K562 (cell line): Measurements from ENCODE around the gene STUB1. TPM values are rescaled to one million over a fixed set of nuclear protein-coding genes. Genes with fewer than 3 reads are reported as not detected.

ENCODE experiments used
- FOXP1 ChIP-seq: sonication (generic); formaldehyde crosslinking; IDR thresholded peaks from 2 replicates; pipeline ENCODE4 v1.8.0; 2022; ENCODE audit warnings: mild to moderate bottlenecking, missing genetic modification reagents
- MIER1 ChIP-seq: fragments of 450-650 bp; IDR thresholded peaks from 2 replicates; pipeline ENCODE4 v1.6.1; 2016; ENCODE audit warnings: antibody characterized with exemption, mild to moderate bottlenecking, low read depth
- RB1 ChIP-seq: fragments of 450-650 bp; IDR thresholded peaks from 2 replicates; pipeline ENCODE4 v1.6.1; 2017; ENCODE audit warnings: low read depth, mild to moderate bottlenecking
- SIN3A ChIP-seq, 2 experiments: fragments of 150-350 bp in 1 of 2; IDR thresholded peaks; 2 replicates each; pipeline ENCODE4 v1.6.1; 2011 to 2016; ENCODE audit warnings: borderline replicate concordance in 2 of 2, low read depth in 2 of 2, low read length in 2 of 2, mild to moderate bottlenecking in 2 of 2, moderate library complexity in 2 of 2; ENCODE audit not compliant: control insufficient read depth in 1 of 2
- TAF1 ChIP-seq: IDR thresholded peaks from 2 replicates; pipeline ENCODE4 v1.6.1; 2011; ENCODE audit warnings: mild to moderate bottlenecking, low read length, moderate library complexity; ENCODE audit not compliant: insufficient read depth, control insufficient read depth, severe bottlenecking; ENCODE audit errors: extremely low read depth
- TAL1 ChIP-seq: fragments of 450-650 bp; IDR thresholded peaks from 2 replicates; pipeline ENCODE4 v1.6.1; 2016; ENCODE audit warnings: mild to moderate bottlenecking
- TEAD1 ChIP-seq, 2 experiments: fragments of 450-650 bp in 1 of 2; sonication (generic) in 1 of 2; formaldehyde crosslinking; IDR thresholded peaks; 2 replicates each; pipeline versions ENCODE4 v1.4.0 to v1.8.0; 2020 to 2022; ENCODE audit warnings: mild to moderate bottlenecking in 2 of 2, missing genetic modification reagents in 1 of 2
- ZBTB7A ChIP-seq: IDR thresholded peaks from 2 replicates; pipeline ENCODE4 v1.6.1; 2011; ENCODE audit warnings: low read depth, mild to moderate bottlenecking, low read length, moderate library complexity, borderline replicate concordance; ENCODE audit not compliant: control insufficient read depth
- ZFX ChIP-seq: sonication (generic); formaldehyde crosslinking; IDR thresholded peaks from 2 replicates; pipeline ENCODE4 v1.8.0; 2022; ENCODE audit warnings: mild to moderate bottlenecking, missing genetic modification reagents, moderate library complexity
- ZNF232 ChIP-seq: sonication (generic); formaldehyde crosslinking; IDR thresholded peaks from 2 replicates; pipeline ENCODE4 v1.8.0; 2022; ENCODE audit warnings: mild to moderate bottlenecking, missing genetic modification reagents
- polyA plus RNA-seq, 8 experiments: library from polyadenylated mRNA; depleted of rRNA in 4 of 8; stranded (reverse) in 5 of 8; unstranded in 3 of 8; fragments of >200 nt; fragmentation: Nextera tagmentation in 2 of 8; fragmentation: Illumina TruSeq in 1 of 8; extraction: Ambion mirVana in 2 of 8; extraction: Trizol in 1 of 8; gene quantifications; 2 replicates each; pipeline versions ENCODE4 v1.2.1 to v1.2.3, GENCODE V29; 2011 to 2014; ENCODE audit warnings: inconsistent platforms in 1 of 8, missing spikeins in 1 of 8
- total RNA-seq, 7 experiments: library from RNA; depleted of rRNA in 6 of 7; stranded (reverse); fragments of >200 nt in 6 of 7; fragmentation: Illumina TruSeq in 2 of 7; extraction: Trizol in 2 of 7; gene quantifications; 2 replicates each; pipeline versions ENCODE4 v1.2.1 to v1.2.3, GENCODE V29; 2011 to 2021; ENCODE audit warnings: low replicate concordance in 1 of 7
- TF ChIP-seq, protein P1 (sequence below), 2 experiments: fragments of 450-650 bp; IDR thresholded peaks; 2 replicates each; pipeline ENCODE4 v1.6.1; 2016; ENCODE audit warnings: mild to moderate bottlenecking in 2 of 2, borderline replicate concordance in 1 of 2, low read depth in 1 of 2, moderate library complexity in 1 of 2
- TF ChIP-seq, protein P2 (sequence below): fragments of 200-800 bp; sonication (Bioruptor generic); IDR thresholded peaks from 2 replicates; pipeline ENCODE4 v1.6.1; 2017; ENCODE audit warnings: missing genetic modification characterization, missing compliant biosample characterization

The STUB1 gene
- total and polyA plus RNA-seq, 9 of the 15 experiments (the other 6 are each of a cell fraction or from before 2014, with no cell fraction given) = 10.6 to 251 (median 152) TPM

DNA sequence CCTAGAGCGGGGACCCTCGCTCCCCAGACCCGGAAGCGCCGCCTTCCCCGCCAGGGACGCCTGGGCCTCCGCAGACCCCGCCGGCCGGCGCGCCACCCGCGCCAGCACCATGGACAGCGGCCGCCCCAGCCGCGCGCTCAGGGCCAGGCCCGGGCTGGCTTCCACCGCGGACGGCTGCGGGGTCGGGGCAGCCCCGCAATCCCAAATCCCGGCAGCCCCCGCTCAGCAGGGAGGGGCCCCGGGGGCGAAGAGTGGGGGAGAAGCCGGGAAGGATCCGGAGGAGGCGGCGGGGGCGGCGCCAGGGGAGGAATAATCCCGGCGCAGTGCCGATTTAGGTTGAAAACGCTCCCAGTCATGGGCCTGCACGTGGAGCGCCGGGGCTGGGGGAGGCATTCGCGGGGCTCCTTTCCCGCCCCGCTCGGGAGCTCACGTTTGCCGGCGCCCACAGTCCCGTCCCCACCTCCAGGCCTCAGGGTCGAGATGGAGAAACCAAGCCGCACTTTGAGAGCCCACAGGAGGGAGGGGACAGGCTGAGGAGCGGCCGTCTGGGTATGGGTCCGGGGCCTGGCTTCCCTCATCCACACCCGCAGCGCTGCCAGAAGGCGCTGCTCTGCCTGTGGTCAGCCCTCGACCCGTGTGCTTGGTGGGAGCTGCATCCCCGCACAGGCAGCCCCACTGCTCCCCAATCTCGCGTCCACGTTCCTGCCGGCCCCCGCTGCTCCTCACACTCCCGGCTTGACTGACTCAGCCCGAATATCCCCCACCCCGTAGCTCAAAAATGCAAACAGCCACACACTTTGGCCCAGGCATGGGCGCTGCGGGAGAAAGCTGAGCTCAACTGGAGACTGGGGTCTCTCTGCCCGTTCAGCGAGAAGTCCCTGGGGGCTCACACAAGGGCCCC, 20.7 kb downstream of the STUB1 start (continued):
- TF ChIP-seq, protein P1, sequence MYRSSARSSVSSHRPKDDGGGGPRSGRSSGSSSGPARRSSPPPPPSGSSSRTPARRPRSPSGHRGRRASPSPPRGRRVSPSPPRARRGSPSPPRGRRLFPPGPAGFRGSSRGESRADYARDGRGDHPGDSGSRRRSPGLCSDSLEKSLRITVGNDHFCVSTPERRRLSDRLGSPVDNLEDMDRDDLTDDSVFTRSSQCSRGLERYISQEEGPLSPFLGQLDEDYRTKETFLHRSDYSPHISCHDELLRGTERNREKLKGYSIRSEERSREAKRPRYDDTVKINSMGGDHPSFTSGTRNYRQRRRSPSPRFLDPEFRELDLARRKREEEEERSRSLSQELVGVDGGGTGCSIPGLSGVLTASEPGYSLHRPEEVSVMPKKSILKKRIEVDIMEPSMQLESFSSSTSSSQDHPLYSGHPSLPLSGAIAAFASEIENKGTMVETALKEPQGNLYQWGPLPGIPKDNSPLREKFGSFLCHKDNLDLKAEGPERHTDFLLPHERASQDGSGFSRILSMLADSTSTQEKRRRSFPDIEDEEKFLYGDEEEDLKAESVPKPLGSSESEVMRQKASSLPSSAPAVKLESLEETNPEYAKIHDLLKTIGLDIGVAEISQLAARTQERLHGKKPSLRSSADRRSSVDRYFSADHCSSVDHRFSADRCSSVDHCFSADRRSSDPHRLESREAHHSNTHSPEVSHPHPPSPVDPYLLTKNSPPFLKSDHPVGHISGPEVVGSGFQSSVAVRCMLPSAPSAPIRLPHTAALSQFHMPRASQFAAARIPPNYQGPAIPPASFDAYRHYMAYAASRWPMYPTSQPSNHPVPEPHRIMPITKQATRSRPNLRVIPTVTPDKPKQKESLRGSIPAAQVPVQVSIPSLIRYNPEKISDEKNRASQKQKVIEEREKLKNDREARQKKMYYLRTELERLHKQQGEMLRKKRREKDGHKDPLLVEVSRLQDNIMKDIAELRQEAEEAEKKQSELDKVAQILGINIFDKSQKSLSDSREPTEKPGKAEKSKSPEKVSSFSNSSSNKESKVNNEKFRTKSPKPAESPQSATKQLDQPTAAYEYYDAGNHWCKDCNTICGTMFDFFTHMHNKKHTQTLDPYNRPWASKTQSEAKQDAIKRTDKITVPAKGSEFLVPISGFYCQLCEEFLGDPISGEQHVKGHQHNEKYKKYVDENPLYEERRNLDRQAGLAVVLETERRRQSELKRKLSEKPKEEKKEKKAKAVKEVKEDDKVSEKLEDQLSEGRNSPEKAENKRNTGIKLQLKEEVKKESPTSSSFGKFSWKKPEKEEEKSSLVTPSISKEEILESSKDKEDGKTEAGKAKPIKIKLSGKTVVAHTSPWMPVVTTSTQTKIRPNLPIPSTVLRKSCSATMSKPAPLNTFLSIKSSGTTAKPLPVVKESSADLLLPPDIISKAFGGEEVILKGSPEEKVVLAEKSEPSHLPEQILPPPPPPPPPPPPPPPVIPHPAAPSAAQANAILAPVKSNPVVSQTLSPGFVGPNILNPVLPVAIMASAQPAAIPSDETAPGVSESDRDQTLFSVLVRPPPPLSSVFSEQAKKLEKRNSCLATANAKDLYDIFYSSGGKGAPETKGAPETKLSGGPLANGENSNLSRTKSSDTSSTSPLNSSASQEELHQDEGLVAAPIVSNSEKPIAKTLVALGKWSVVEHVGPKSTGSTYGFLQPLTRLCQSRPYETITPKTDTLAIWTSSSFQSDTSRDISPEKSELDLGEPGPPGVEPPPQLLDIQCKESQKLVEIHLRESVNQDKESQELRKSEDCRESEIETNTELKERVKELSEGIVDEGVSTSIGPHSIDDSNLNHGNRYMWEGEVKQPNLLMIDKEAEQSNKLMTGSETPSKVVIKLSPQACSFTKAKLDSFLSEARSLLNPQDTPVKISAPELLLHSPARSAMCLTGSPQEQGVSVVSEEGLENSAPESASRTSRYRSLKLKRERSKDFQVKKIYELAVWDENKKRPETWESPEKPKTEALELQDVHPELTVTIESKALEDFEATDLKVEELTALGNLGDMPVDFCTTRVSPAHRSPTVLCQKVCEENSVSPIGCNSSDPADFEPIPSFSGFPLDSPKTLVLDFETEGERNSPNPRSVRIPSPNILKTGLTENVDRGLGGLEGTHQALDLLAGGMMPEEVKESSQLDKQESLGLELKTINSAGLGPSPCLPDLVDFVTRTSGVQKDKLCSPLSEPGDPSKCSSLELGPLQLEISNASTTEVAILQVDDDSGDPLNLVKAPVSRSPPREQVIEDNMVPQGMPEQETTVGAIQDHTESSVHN (IDR thresholded peaks at IDR 0.05; ENCODE audit: borderline replicate concordance in 1 of 2, low read depth in 1 of 2) = no peak
- peak; percentile 37; the same call in 1 of the 2 replicates for TF ChIP-seq ZNF232 (CRISPR knock-in tag)
- TF ChIP-seq TEAD1 (CRISPR knock-in tag; IDR thresholded peaks at IDR 0.05) = peak in 1 of 2 experiments; percentile 79; a peak in 1 of 4 replicates
- peak; percentile 77; the same call in 1 of the 2 replicates for TF ChIP-seq ZBTB7A
- TF ChIP-seq TAF1 = no peak
- TF ChIP-seq ZFX (CRISPR knock-in tag) = peak; percentile 24; the same call in 1 of the 2 replicates
- TF ChIP-seq RB1 = peak; percentile 71; the same call in 1 of the 2 replicates
- no peak for TF ChIP-seq TAL1
- TF ChIP-seq FOXP1 (CRISPR knock-in tag) = peak; percentile 86; the same call in 1 of the 2 replicates
- TF ChIP-seq, protein P2, sequence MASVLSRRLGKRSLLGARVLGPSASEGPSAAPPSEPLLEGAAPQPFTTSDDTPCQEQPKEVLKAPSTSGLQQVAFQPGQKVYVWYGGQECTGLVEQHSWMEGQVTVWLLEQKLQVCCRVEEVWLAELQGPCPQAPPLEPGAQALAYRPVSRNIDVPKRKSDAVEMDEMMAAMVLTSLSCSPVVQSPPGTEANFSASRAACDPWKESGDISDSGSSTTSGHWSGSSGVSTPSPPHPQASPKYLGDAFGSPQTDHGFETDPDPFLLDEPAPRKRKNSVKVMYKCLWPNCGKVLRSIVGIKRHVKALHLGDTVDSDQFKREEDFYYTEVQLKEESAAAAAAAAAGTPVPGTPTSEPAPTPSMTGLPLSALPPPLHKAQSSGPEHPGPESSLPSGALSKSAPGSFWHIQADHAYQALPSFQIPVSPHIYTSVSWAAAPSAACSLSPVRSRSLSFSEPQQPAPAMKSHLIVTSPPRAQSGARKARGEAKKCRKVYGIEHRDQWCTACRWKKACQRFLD (CRISPR knock-in tag) = peak; percentile 60; the same call in 1 of the 2 replicates
- TF ChIP-seq SIN3A (IDR thresholded peaks at IDR 0.05; ENCODE audit: borderline replicate concordance in 2 of 2, control insufficient read depth in 1 of 2, low read depth in 2 of 2, low read length in 2 of 2) = peak; percentile 69 to 95; a peak in 3 of 4 replicates
- peak; percentile 80; the same call in 1 of the 2 replicates for TF ChIP-seq MIER1
